ENCODE data around the gene ARHGEF25.

Gene ARHGEF25

GRCh38 chr12:57618966-57619433 lies 7.8 kb downstream of the ARHGEF25 start:
- no peak for TF ChIP-seq CTCF (IDR thresholded peaks at IDR 0.05; ENCODE audit: control insufficient read depth, extremely low read depth, insufficient read depth)
- DNase-seq (ENCODE audit: low read depth) = no peak
- H3K4me3 ChIP-seq (ENCODE audit: low read depth, low read length) = no peak overlapping the region

- no peak for TF ChIP-seq CTCF (IDR thresholded peaks at IDR 0.05; ENCODE audit: control insufficient read depth, extremely low read depth, insufficient read depth)
- no peak overlapping the region for H3K4me3 ChIP-seq (ENCODE audit: low read depth, low read length)
- DNase-seq (ENCODE audit: low read depth) = no peak
Measured at GRCh38 chr12:57619434-57620244, 8.4 kb downstream of the ARHGEF25 start.

GRCh38 chr12:57620245-57620935 lies 9.2 kb downstream of the ARHGEF25 start:
- DNase-seq (ENCODE audit: low read depth) = no peak
- no peak for TF ChIP-seq CTCF (IDR thresholded peaks at IDR 0.05; ENCODE audit: control insufficient read depth, extremely low read depth, insufficient read depth)
- no peak overlapping the region for H3K4me3 ChIP-seq (ENCODE audit: low read depth, low read length)

GRCh38 chr12:57620936-57621496 lies 9.8 kb downstream of the ARHGEF25 start:
- TF ChIP-seq CTCF (IDR thresholded peaks at IDR 0.05; ENCODE audit: control insufficient read depth, extremely low read depth, insufficient read depth) = no peak
- no peak for DNase-seq (ENCODE audit: low read depth)
- H3K4me3 ChIP-seq (ENCODE audit: low read depth, low read length) = no peak overlapping the region

- H3K4me3 ChIP-seq (ENCODE audit: low read depth, low read length) = peak overlapping the region; percentile 27
- TF ChIP-seq CTCF (IDR thresholded peaks at IDR 0.05; ENCODE audit: control insufficient read depth, extremely low read depth, insufficient read depth) = peak; percentile 93
- DNase-seq (ENCODE audit: low read depth) = no peak
Measured at GRCh38 chr12:57621497-57622292, 10.5 kb downstream of the ARHGEF25 start.
